NCI-H1105 (cell line): ENCODE data around the gene CENPM.

Experiments
- DNase-seq: peaks from one replicate; lab custom pipeline; 2025; lab: John Stamatoyannopoulos, UW

The CENPM gene

DNA sequence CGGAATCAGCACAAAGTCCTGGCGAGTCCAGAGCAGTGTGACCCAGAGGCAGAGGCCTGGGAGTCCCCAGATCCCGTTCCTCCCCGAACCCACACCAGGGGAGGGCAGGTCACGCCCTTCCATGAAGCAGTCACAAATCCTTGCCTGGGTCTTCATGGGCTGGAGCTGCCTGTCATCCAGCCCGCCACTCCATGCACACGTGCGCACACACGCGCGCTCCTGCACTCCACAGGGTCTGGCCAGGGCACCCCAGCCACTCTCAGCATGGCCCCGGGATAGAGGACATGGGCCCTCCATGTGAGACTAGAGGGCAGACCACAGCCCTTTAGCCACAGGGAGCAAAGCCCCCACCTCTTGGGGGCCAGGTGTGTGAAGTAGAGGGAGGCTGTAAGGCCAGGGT lies 14.6 kb downstream of the CENPM start:
- no peak for DNase-seq

DNA sequence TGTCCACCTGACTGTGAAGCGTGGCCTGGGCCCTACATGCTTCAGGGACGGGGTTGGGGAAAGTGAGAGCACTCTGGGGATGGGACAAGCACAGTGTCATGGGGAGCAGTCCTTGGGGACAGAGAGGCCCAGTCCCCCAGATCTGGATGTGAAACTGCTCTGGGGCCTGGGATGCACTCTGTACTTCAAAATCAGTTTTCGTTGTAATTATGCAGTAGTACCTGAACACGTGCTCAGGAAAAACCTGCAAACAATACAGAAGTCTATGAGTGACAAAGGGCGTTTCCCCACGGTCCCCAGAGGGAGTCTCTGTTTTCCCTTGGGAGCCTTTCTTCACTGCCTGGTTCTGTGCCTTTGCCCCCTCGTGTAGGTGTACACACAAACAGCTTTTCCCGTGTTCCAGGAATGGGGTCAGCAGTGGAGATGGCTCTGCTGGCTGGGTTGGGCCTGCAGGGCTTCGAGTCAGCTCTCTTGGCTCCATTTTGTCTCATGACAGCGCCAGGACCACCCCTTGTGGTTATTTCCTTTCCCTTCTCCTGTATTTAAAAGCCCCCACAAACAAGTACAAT lies 15.2 kb downstream of the CENPM start:
- DNase-seq, result no peak

DNA sequence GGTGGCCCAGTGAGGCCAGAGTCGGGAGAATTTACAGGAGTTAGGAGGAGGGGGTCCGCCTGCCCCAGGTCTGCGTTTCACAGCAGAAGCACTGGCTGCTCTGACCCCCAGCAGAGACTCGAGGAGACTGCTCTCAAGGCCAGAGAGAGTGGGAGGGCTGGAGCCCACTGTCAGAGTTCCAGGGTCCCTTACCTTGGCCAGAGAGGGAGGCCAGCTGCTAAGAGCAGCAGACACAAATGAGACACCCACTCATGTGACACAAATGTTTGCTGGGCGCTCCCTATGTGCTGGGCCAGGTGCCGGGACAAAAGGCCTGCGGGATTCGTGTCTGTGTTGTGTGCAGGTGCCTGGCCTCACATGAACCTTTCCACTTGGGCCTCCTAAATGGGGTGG lies 17.5 kb downstream of the CENPM start:
- DNase-seq, result no peak

DNA sequence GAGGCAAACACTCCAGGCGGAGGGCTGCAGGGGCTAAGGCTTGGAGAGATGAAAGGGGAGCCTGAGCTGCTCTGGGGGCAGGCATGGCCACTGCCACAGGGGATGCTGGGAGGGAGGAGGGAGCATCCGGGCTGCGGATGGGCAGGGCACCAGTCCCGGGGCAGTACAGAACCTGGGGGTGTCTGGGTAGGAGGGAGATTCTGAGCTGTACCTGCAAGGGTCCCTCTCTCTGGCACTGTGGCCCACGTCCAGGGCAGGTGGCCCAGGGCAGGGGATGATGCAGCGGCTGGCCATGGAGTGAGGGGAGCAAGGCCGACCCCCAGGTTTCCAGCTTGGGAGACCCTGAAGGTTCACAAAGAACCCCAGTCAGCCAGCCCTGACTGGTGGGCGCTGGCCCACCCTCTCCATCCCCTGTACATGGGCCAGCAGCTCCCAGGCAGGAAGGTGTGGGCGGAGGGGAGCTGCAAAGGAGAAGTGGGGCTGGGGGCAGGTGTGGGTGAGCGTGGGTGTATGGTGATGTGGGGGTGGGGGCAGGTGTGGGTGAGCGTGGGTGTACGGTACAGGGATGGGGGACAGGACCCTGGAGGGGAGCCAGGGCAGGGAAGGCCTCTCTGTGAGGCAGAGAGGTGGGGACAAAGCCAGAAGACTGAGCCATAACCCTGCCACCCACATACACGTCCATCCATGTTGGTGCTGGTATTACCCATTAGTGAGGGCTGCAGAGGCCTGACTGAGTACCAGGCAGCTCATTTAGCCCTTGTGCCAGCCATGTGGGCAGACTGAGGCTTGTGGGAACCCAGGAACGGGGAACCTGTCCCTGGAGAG lies 18.1 kb downstream of the CENPM start:
- DNase-seq, result no peak

DNA sequence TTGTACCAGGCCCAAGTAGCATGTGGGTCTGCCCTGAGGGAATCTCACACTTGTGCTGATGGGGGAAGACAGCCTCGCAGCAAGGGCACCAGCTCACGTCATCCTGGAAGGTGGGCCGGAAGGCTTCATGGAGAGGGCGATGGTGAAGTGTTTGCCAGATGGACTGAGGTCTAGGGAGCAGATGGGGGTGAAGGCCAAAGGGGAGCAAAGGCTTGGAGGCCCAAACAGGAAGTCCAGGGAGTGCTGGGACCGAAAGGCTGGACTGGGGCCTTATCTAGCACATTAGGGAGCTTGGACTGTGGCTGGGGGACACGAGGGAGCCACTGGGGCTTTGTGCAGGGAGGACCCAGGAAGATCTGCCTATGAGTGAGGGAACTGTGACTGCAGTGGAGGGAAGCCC lies 19.1 kb downstream of the CENPM start:
- no peak for DNase-seq

DNA sequence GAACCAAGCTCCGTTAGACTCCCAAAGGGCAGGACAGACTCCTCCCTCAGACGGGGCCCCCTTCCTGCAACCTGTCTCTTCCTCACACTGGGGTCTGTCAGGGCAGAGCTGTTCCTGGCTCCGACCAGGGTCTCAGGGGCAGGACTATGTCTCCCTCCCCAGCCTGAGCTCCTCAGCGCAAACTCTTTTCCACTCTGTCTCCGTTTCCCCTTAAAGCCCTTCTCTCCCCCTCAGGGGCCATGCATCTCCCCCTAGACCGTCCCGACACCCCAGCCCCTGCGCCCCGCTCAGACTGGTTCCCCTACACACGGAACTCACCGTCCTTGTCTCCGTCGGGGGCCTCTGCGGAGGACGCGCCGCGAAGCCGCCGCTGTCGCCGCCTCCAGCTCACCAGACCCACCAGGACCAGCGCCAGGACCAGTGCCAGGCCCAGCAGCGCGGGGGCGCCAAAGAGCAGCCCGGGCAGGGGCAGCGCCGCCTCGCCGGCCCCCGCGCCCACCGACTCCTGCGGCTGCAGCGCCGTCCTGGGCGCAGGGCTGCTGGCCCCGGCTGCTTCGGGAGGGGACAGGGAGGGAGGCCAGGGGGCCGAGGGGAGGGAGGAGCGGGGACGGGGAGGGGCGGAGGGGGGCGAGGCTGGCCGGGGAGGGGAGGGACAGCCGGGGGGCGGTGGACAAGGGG lies 21.0 kb downstream of the CENPM start:
- DNase-seq, result peak; percentile 21

DNA sequence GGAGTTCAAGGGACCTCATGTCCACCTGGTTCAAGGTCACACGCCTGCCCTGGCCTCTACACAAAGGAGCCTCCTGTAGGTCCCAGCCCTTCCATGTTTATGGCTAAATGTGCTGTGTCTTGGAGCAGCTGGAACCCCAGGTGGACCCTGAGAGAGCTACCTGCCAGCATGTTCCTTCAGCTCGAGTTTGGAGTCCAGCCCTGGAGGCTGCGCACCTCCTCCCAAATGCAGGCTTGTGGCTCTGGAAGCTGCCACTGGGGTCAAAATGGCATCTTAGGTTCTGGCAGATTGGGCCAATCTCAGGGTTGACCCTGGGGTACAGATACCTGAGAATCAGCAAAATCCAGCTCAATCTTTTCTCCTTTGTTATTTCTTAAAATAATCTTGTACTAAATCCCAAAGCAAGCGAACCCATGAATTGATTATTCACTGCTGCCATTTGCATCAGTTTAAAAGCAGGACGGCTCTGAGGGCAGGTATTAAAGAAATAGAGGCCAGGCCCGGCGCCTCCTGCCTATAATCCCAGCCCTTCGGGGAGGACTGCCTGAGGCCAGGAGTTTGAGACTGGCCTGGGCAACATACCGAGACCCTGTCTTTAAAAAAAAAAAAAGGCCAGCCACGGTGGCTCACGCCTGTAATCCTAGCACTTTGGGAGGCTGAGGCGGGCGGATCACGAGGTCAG lies 23.2 kb downstream of the CENPM start:
- no peak for DNase-seq

DNA sequence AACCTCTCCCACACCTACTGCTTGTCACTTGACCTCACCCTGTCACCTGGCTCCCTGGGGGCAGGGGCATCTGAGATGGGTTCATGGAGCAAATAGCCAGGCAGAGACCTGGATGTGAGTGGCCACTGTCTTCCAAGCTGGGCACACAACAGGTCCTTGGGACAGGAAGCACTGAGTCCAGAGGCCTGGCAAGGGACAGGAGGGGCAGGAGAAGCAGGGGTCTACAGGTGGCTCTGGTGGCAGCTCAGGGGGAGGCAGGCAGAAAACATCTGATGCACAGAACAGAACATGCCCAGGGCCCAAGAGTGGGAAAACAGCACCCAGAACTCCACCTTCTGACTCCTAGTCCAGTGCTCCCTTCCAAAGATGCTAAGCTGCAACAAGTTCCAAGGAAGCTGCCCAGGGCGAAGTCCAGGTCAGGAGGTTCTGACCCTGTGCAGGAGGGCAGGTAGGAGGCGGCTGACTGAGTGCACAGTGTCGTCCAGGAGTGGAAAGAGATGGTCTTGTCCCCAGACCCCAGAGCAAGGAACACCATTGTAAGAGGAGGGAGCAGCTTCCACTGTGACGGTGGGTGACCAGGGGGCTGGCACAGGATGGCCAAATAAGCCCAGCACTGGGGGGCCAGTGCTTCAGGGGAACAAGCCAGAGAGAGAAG lies 23.9 kb downstream of the CENPM start:
- no peak for DNase-seq

DNA sequence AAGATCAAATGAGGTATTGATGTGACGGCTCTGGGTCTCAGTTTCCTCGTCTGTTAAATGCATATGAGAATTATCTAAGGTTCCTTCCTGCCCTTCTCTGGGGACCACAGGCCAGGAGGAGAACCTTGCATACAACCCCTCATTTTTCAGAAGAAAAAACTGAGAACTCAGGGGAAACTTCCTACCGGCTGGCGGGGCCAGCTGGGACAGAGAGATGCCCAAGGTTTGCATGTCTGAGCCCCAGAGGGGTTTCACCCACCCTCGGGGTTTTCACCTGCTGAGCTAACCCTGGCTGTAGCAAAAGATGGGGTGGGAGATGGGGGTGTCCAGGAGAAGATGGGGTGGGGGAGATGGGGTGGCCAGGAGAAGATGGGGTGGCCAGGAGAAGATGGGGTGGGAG lies 24.6 kb downstream of the CENPM start:
- DNase-seq, result no peak

DNA sequence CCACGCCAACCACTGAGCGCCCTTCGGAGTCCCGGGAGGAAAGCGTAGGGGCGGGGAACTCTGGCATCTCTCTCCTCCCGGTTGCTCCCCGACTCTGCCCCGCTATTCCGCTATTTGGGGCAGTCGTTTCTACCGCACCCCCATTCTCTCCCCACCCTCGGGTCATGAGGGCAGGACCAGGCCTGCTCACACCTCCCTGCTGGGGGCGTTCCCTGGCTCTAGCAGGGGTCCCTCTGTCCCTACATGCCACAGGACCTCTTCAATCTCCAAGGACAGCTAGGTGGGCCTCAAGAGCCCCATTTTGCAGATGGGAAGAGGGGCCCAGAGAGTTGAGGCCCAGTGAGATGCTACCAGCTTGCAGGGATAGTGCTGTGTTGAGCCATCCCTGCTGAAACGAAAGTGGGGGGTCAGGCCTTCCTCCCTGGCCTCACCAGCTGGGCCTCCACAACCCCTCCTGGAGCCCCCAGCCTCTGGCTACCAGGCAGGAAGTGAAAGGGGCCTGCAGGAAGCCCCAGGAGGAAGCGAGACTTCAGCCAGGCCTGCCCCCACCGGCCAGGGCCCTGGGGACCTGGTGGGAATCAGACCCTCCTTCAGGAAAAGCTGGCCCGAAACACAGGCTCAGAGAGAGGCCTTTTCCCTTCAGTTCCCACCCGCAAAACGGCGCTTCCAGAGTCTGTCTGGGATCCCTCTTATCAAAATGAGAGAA lies 26.5 kb downstream of the CENPM start:
- DNase-seq, result no peak

DNA sequence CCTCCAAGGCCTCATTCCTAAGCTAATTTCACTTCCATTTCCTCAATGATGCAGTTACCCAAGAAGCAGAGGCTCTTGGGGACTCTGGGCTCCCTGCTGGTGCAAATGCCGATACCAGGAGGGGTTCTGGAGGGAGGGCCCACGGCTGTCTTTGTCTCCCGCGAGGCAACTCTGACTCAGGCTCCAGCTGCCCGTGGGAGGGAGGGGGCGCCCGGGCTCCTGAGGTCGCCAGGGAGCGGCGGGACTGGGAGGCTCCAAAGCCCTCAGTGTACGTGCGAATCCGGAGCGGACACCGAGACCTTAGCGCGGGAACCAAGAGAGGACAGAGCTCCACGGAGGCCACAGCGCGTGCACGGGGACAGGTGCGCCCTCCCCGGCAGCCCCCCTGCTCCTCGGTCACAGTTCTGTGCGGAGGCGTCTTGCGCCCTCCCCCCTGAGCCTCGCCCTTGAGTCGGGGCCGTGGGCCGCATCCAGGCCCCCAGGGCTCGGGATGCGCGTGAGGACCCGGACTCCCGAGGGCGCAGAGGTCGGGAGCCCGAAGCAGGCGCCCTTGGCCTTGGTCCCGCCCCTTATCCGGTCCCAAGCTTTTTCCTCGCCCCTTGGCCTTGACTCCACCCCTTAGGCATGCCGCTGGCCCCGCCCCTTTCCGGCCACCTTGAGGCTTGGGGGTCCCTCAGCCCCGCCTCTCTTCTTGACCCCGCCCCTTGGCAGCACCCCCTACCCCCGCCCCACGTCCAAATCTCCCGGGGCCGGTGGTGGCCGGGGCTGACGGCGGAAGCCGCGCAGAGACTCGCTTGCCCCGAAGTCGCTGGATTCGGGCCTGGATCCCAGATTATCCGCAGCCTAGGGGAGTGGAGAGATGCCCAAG lies 27.4 kb downstream of the CENPM start:
- no peak for DNase-seq

DNA sequence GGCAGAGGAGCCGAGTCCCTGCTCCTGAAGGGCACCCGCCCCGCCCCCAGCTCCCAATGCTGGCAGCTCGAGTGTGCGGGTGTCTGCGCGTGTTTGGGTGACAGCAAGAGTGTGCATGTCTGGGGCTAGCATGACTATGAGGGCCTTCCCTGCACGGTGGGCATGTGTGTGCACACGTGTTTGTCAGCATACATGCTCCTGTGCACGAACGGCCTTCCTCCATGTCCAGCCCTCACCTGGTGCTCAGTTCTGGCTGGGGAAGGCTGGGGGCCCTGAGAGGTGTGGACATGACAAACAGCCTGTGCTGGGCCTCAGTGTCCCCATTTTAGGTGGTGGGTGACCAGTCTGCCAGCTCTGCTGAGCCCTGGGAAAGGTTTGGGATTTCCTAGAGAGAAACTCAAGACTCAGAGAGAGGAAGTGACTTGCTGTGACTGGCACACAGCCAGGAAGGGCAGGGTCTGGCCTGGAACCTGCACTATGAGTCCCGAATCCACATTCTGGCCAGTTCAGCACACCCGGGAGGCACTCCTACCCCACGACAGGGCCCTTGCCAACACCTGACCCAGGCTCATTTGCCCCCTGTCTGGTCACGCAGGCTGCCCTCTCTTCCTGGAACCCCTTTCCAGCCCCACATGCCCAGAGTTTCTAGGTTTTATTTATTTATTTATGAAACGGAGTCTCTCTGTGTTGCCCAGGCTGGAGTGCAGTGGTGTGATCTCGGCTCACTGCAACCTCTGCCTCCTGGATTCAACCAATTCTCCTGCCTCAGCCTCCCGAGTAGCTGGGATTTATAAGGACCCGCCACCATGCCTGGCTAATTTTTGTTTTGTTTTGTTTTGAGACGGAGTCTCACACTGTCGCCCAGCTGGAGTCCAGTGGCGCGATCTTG lies 28.8 kb downstream of the CENPM start:
- no peak for DNase-seq

DNA sequence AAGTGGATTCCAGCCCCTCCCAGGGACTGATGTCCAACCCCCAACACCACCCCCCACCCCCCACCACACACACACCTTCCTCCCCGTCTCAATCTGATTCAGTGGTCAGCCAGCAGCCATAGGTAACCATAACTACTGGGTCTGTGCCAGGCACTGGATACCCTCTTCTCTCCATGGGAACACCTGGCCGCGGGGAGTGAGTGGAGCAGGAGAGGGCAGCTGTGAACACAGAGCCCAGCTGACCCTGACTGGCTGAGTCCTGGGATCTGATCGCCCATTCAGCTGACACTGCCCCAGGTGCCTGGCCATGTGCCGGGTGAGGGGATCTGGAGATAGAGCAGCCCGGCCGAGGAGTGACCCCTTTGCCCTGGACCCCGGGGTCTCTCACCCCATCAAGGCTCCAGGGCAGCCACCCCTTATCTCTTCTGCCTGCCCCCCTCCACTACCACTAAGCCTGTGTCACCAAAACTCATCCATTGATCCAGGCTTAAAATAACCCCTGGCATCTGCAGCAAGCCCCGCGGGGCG lies 29.5 kb downstream of the CENPM start:
- no peak for DNase-seq

DNA sequence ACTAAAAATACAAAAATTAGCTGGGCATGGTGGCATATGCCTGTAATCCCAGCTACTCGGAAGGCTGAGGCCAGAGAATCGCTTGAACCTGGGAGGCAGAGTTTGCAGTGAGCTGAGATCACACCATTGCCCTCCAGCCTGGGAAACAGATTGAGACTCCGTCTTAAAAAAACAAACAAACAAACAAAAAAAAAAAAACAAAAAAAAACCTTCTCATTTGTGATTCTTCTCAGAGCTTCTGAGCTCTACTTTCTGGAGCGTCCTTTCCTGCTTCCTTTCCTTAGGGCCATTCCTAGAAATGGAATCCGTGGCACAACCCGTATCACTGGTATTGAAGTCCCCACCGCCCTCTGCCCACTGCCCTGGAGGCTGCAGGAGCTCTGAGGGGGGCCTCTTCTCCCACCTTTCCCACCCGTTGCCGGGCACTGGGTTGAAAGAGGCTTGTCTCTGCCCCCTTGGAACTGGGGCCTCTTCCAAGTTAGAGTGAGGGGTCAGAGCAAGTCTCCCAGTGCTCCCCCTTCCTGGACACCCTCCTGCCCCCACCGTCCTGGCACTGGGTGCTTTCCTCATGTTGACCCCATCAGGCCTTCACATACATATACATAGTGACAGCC lies 30.1 kb downstream of the CENPM start:
- DNase-seq, result no peak

DNA sequence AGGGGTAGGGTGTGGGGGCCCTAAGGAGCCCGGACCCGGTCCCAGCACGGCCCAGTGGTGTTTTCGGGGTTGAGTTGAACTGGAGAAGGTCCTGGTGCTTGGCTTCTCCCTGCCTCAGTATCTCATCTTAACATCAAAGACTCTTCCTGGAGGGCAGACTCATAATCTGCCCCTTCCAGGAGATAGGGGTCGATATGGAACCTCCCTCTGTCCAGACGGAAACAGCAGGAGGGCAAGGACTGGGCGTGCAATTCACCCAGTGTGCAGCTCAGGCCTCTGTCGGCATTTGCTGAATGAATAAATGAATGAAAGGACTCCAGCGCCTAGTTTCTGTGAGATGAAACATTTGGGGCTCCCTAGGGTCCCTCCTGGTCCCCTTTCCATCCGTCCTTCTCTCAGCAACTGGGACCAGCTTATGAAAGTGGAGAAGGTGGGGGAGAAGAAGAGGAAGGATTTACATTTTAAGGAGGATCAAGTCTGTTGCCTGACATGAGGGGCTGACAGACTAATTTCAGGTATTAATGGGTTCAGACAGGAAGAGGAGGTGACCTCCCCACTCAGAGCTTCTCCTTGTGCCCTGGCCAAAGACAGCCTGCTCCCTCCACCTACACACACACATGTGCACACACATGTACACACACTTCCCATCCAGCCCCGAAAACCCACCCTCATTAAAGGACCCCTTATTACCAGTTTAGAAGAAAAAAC lies 31.0 kb downstream of the CENPM start:
- no peak for DNase-seq

DNA sequence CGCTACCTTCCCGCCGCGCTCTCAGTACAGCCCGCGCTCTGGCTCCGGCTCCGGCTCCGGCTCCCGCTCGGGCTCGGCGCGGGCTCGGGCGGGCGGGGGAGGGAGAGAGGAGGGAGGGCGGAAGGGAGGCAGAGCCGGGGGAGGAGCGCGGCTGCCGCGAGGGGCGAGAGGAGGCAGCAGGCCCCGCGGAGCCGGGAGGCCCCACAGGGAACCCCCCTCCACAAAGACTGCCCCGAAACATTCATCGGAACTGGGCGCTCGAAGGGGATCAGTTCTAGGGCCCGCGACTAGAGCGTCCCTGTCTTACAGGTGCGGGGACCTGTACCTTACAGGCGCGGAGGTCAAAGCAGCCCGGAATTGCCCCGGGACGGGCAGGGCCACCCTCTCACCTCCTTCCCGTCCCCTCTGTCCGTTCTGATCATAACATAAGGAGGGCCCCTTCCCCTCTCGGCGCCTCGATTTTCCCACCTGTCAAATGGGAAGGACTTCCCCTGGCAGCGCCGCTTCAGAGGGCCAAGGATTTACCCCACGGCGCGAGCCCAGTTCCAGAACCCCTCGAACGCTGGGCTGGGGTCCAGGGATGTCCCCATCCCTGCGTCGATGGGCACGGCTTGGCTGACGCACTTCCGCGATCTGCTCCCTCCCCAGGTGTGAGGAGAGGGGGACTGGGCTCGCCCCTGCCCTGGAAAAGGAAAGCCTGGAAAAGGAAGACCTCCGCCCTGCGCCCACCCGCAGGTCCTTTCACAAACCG lies 31.7 kb downstream of the CENPM start, which contains the start of gene SHISA8:
Gene SHISA8 (minus strand): TSS at position 40 of the 751 bp plus-strand sequence. CDS start 407 bp downstream, outside the sequence.
- peak; percentile 32 for DNase-seq

DNA sequence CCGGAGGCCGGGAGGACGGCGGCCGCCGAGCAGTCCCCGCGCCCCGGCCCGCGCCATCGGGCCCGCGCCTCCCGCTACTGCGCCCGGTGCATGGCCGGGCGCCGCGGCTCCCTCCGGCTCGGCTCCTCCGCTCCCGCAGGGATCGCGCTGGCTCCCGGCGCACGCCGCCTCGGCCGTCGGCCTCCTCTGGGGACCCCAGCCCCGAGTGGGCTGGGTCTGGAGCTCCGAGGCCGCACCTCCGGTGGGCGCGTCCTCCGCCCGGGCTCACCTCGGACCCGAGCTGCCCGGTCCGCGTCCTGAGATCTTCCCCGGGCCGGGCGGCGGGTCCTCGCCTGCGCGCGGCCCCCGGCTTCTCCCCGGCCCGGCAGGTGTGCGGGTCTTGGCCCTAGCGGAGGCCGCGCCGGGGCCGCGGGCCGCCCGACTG lies 32.3 kb downstream of the CENPM start:
- DNase-seq, result no peak
